ENCODE data around the gene RAMACL. TPM values are rescaled to one million over a fixed set of nuclear protein-coding genes. Genes with fewer than 3 reads are reported as not detected.

The RAMACL gene
- total and polyA plus RNA-seq, 2 donors (not counting 1 experiment from before 2014, with no cell fraction given): 0.22 to 5.0 TPM

DNA sequence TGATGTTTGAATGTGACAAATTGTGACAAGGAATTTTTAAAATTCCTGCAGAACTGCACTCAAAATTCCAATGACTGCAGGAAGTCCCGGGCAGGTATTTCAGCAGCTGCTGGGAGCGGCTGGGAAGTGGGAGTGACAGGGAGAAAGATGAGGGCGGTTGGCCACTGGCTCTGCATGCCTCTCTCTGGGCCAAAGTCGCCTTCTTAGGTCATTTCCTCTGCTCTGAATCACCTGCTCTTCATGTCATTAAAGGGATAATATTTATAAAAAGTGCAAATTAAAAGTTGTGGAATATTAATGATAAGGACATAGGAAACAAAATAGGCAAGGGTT, 43.9 kb downstream of the RAMACL start:
- DNase-seq (ENCODE audit: low read depth in 2 of 2): peak in 1 of 2 donors; percentile 64
- Histone ChIP-seq H4K20me1 (ENCODE audit: control insufficient read depth, extremely low read depth, insufficient read depth, low read length) (no peaks in the 10 kb centered on the region), H3K4me2 (ENCODE audit: extremely low read depth, insufficient read depth, low read length) (no peak overlapping the region), H3K9me3 (ENCODE audit: control insufficient read depth, insufficient read depth, low read depth, low read length) (no peaks in the 10 kb centered on the region), H3K27me3 (ENCODE audit: control insufficient read depth, insufficient read depth, low read length) (no peaks in the 10 kb centered on the region), H2AFZ (ENCODE audit: low read length) (no peak overlapping the region), H3K36me3 (ENCODE audit: control insufficient read depth, insufficient read depth, low read length) (peaks cover 1% of the 10 kb centered on the region), H3K4me1 (ENCODE audit: control insufficient read depth, extremely low read depth, insufficient read depth, low read length) (no peaks in the 10 kb centered on the region), H3K9ac (ENCODE audit: insufficient read depth, low read length) (no peak overlapping the region), H3K4me3 (replicated peaks in 1 of 4; ENCODE audit: control extremely low read depth in 1 of 4, insufficient read depth in 1 of 4, low read depth in 3 of 4, low read length in 4 of 4) (no peak overlapping the region), H3K79me2 (ENCODE audit: control insufficient read depth, insufficient read depth, low read length) (no peaks in the 10 kb centered on the region), H3K27ac (ENCODE audit: insufficient read depth, low read length) (no peak overlapping the region)
- TF ChIP-seq CTCF (conservative IDR thresholded peaks at IDR 0.05 in 1 of 2, IDR thresholded peaks at IDR 0.05 in 1 of 2; ENCODE audit: low read depth in 1 of 2, low read length in 2 of 2) (no peak), EZH2 (IDR thresholded peaks at IDR 0.05; ENCODE audit: low read length, missing control alignments) (no peak)

GRCh38 chr6:166541876-166542579, 44.5 kb downstream of the RAMACL start:
- no peak for DNase-seq (ENCODE audit: low read depth in 2 of 2)
- H2AFZ ChIP-seq (ENCODE audit: low read length): no peak overlapping the region
- no peaks in the 10 kb centered on the region for H3K27me3 ChIP-seq (ENCODE audit: control insufficient read depth, insufficient read depth, low read length)
- peaks cover 1% of the 10 kb centered on the region for H3K36me3 ChIP-seq (ENCODE audit: control insufficient read depth, insufficient read depth, low read length)
- H3K4me2 ChIP-seq (ENCODE audit: extremely low read depth, insufficient read depth, low read length): no peak overlapping the region
- no peak for TF ChIP-seq EZH2 (IDR thresholded peaks at IDR 0.05; ENCODE audit: low read length, missing control alignments)
- TF ChIP-seq CTCF (conservative IDR thresholded peaks at IDR 0.05 in 1 of 2, IDR thresholded peaks at IDR 0.05 in 1 of 2; ENCODE audit: low read depth in 1 of 2, low read length in 2 of 2): no peak
- no peaks in the 10 kb centered on the region for H3K79me2 ChIP-seq (ENCODE audit: control insufficient read depth, insufficient read depth, low read length)
- no peaks in the 10 kb centered on the region for H4K20me1 ChIP-seq (ENCODE audit: control insufficient read depth, extremely low read depth, insufficient read depth, low read length)
- no peak overlapping the region for H3K27ac ChIP-seq (ENCODE audit: insufficient read depth, low read length)
- no peak overlapping the region for H3K4me3 ChIP-seq (replicated peaks in 1 of 4; ENCODE audit: control extremely low read depth in 1 of 4, insufficient read depth in 1 of 4, low read depth in 3 of 4, low read length in 4 of 4)
- no peak overlapping the region for H3K9ac ChIP-seq (ENCODE audit: insufficient read depth, low read length)
- H3K9me3 ChIP-seq (ENCODE audit: control insufficient read depth, insufficient read depth, low read depth, low read length): no peaks in the 10 kb centered on the region
- no peaks in the 10 kb centered on the region for H3K4me1 ChIP-seq (ENCODE audit: control insufficient read depth, extremely low read depth, insufficient read depth, low read length)

GRCh38 chr6:166541366-166541765, 45.1 kb downstream of the RAMACL start:
- H3K4me3 ChIP-seq (replicated peaks in 1 of 4; ENCODE audit: control extremely low read depth in 1 of 4, insufficient read depth in 1 of 4, low read depth in 3 of 4, low read length in 4 of 4): no peak overlapping the region
- no peak for DNase-seq (ENCODE audit: low read depth in 2 of 2)
- no peak overlapping the region for H3K9ac ChIP-seq (ENCODE audit: insufficient read depth, low read length)
- H3K36me3 ChIP-seq (ENCODE audit: control insufficient read depth, insufficient read depth, low read length): peaks cover 1% of the 10 kb centered on the region
- no peaks in the 10 kb centered on the region for H3K27me3 ChIP-seq (ENCODE audit: control insufficient read depth, insufficient read depth, low read length)
- H3K79me2 ChIP-seq (ENCODE audit: control insufficient read depth, insufficient read depth, low read length): no peaks in the 10 kb centered on the region
- no peak overlapping the region for H2AFZ ChIP-seq (ENCODE audit: low read length)
- no peaks in the 10 kb centered on the region for H3K4me1 ChIP-seq (ENCODE audit: control insufficient read depth, extremely low read depth, insufficient read depth, low read length)
- no peak overlapping the region for H3K27ac ChIP-seq (ENCODE audit: insufficient read depth, low read length)
- H3K4me2 ChIP-seq (ENCODE audit: extremely low read depth, insufficient read depth, low read length): no peak overlapping the region
- no peaks in the 10 kb centered on the region for H4K20me1 ChIP-seq (ENCODE audit: control insufficient read depth, extremely low read depth, insufficient read depth, low read length)
- H3K9me3 ChIP-seq (ENCODE audit: control insufficient read depth, insufficient read depth, low read depth, low read length): no peaks in the 10 kb centered on the region
- no peak for TF ChIP-seq EZH2 (IDR thresholded peaks at IDR 0.05; ENCODE audit: low read length, missing control alignments)
- TF ChIP-seq CTCF (conservative IDR thresholded peaks at IDR 0.05 in 1 of 2, IDR thresholded peaks at IDR 0.05 in 1 of 2; ENCODE audit: low read depth in 1 of 2, low read length in 2 of 2): no peak

All from fibroblast of lung (primary cell).